Trophoblast cell (in vitro differentiated cells and primary cell): ENCODE measurements around the gene FER.

Source experiments
- DNase-seq, 2 donors: peaks; one replicate each; pipeline ENCODE4 v3.0.0-alpha.2; 2016
- H2AFZ ChIP-seq: 2 replicates; pipeline ENCODE4 v1.6.1; 2013; ENCODE audit warnings: low read length, moderate library complexity, mild to moderate bottlenecking; ENCODE audit not compliant: insufficient read depth, poor library complexity
- H2AK5ac ChIP-seq: 2 replicates; pipeline ENCODE4 v1.6.1; 2013; ENCODE audit warnings: mild to moderate bottlenecking, low read length
- H2BK120ac ChIP-seq: 2 replicates; pipeline ENCODE4 v1.6.1; 2013; ENCODE audit warnings: low read length, mild to moderate bottlenecking, moderate library complexity; ENCODE audit not compliant: insufficient read depth, poor library complexity
- H2BK12ac ChIP-seq: 2 replicates; pipeline ENCODE4 v1.6.1; 2013; ENCODE audit warnings: mild to moderate bottlenecking, low read length, moderate library complexity
- H2BK5ac ChIP-seq: 2 replicates; pipeline ENCODE4 v1.6.1; 2013; ENCODE audit warnings: low read length, low read depth, moderate library complexity, mild to moderate bottlenecking; ENCODE audit not compliant: poor library complexity
- H3K14ac ChIP-seq: 2 replicates; pipeline ENCODE4 v1.6.1; 2013; ENCODE audit warnings: mild to moderate bottlenecking, low read length
- H3K18ac ChIP-seq: 2 replicates; pipeline ENCODE4 v1.6.1; 2013; ENCODE audit warnings: mild to moderate bottlenecking, low read length
- H3K23ac ChIP-seq: 2 replicates; pipeline ENCODE4 v1.6.1; 2013; ENCODE audit warnings: low read length
- H3K27ac ChIP-seq: 2 replicates; pipeline ENCODE4 v1.5.1; 2013; ENCODE audit warnings: low read depth, mild to moderate bottlenecking, inconsistent platforms, low read length, moderate library complexity
- H3K27me3 ChIP-seq: 2 replicates; pipeline ENCODE4 v1.6.1; 2013; ENCODE audit warnings: inconsistent platforms, mild to moderate bottlenecking, low read length, moderate library complexity; ENCODE audit not compliant: insufficient read depth
- H3K36me3 ChIP-seq, 2 experiments: 1 replicate in 1 of 2; 2 replicates in 1 of 2; pipeline ENCODE4 v1.6.1; 2013; ENCODE audit warnings: low read length in 2 of 2, mild to moderate bottlenecking in 2 of 2, moderate library complexity in 1 of 2; ENCODE audit not compliant: insufficient read depth in 2 of 2, control insufficient read depth in 1 of 2
- H3K4ac ChIP-seq: 2 replicates; pipeline ENCODE4 v1.6.1; 2013; ENCODE audit warnings: low read depth, mild to moderate bottlenecking, low read length, moderate library complexity
- H3K4me1 ChIP-seq, 2 experiments: 1 replicate in 1 of 2; 2 replicates in 1 of 2; pipeline ENCODE4 v1.6.1; 2013; ENCODE audit warnings: low read length in 2 of 2, mild to moderate bottlenecking in 2 of 2, moderate library complexity in 1 of 2; ENCODE audit not compliant: insufficient read depth in 2 of 2, control insufficient read depth in 1 of 2
- H3K4me2 ChIP-seq: 2 replicates; pipeline ENCODE4 v1.6.1; 2013; ENCODE audit warnings: inconsistent platforms, mild to moderate bottlenecking, low read length, moderate library complexity
- H3K4me3 ChIP-seq: 2 replicates; pipeline ENCODE4 v1.5.1; 2013; ENCODE audit warnings: mild to moderate bottlenecking, low read depth, low read length, inconsistent platforms
- H3K79me1 ChIP-seq: one replicate; pipeline ENCODE4 v1.6.1; 2013; ENCODE audit warnings: low read length
- H3K79me2 ChIP-seq: 2 replicates; pipeline ENCODE4 v1.6.1; 2013; ENCODE audit warnings: low read length, mild to moderate bottlenecking; ENCODE audit not compliant: control insufficient read depth, insufficient read depth, poor library complexity
- H3K9ac ChIP-seq: 2 replicates; pipeline ENCODE4 v1.6.1; 2013; ENCODE audit warnings: mild to moderate bottlenecking, low read length
- H3K9me3 ChIP-seq: 2 replicates; pipeline ENCODE4 v1.6.1; 2013; ENCODE audit warnings: low read depth, mild to moderate bottlenecking, control low read depth, inconsistent platforms, low read length; ENCODE audit not compliant: insufficient read depth
- H4K12ac ChIP-seq: 2 replicates; pipeline ENCODE4 v1.6.1; 2013; ENCODE audit warnings: low read depth, mild to moderate bottlenecking, low read length, moderate library complexity
- H4K8ac ChIP-seq: 2 replicates; pipeline ENCODE4 v1.6.1; 2013; ENCODE audit warnings: low read depth, mild to moderate bottlenecking, low read length, moderate library complexity
- H4K91ac ChIP-seq: one replicate; pipeline ENCODE4 v1.6.1; 2013; ENCODE audit warnings: low read depth, mild to moderate bottlenecking, low read length, moderate library complexity
- WGBS: extraction: QIAGEN DNeasy Blood & Tissue Kit; methylation state at CpG from one replicate; pipeline ENCODE4 v1.1.7; 2013; ENCODE audit warnings: missing lambda C conversion rate; ENCODE audit not compliant: insufficient read length, insufficient coverage; ENCODE audit errors: extremely low coverage; 5-methylcytosine and 5-hydroxymethylcytosine counted together

FER gene

DNA sequence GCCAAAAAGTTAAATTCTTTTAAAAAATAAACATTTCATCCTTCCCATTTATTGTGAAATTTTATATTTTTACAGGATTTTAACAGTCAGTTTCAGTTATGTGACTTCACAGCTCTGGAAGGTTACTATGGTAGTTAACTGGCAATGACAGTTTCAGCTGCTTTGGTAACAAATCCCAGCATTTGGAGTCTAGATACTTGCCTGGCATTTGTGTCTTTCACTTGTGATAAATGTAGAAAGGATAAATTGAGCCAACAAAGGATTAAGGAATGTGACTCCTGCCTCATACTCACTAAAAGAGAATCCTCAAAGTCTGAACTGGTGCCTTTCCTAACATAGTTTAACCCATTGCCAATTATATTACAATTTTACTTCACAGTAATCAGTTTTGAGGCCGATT lies 315.5 kb downstream of the FER start:
- no peaks in the 10 kb centered on the region for H3K27me3 ChIP-seq
- H3K79me2 ChIP-seq = no peaks in the 10 kb centered on the region
- H3K23ac ChIP-seq = no peak overlapping the region
- no peak overlapping the region for H4K8ac ChIP-seq
- H3K9me3 ChIP-seq = no peaks in the 10 kb centered on the region
- H3K79me1 ChIP-seq = no peaks in the 10 kb centered on the region
- H2AFZ ChIP-seq = no peak overlapping the region
- no peak overlapping the region for H2BK120ac ChIP-seq
- H3K4me1 ChIP-seq = no peaks in the 10 kb centered on the region
- peaks cover 0 to 3% of the 10 kb centered on the region in 2 experiments for H3K36me3 ChIP-seq
- no peak for DNase-seq
- H4K12ac ChIP-seq = no peak overlapping the region
- no CpG with 5 or more reads among the region's 1 CpG for WGBS
- no peak overlapping the region for H4K91ac ChIP-seq
- no peak overlapping the region for H3K14ac ChIP-seq
- H2BK12ac ChIP-seq = no peak overlapping the region
- H3K4me2 ChIP-seq = no peak overlapping the region
- H3K4me3 ChIP-seq = no peak overlapping the region
- H2BK5ac ChIP-seq = no peak overlapping the region
- H3K18ac ChIP-seq = no peak overlapping the region
- H2AK5ac ChIP-seq = no peak overlapping the region
- H3K27ac ChIP-seq = no peak overlapping the region
- H3K9ac ChIP-seq = no peak overlapping the region
- no peak overlapping the region for H3K4ac ChIP-seq

DNA sequence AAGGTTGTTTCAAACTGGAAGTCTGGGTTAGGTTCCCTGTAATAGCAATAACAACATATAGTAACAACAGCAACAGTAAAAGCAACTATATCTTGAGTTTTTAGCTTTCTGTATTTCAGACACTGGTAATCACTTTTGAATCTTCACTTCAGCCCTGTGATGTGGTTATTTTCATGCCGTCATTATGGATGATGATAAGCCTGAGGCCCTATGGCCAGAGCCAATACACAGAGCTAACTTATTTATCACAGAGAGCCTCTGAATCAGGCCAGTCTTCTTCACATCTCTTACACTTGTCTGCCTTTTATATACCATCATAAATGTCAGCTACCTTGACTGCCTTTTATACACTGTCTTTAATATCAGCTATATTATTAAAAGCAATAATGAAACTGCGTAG lies 329.0 kb downstream of the FER start:
- Histone ChIP-seq H2AFZ (no peak overlapping the region), H3K9me3 (no peaks in the 10 kb centered on the region), H3K27me3 (no peaks in the 10 kb centered on the region), H3K36me3 (no peaks in the 10 kb centered on the region), H2BK5ac (no peak overlapping the region), H3K14ac (no peak overlapping the region), H3K23ac (no peak overlapping the region), H3K4me2 (no peak overlapping the region), H3K27ac (no peak overlapping the region), H3K79me1 (no peaks in the 10 kb centered on the region), H2BK120ac (no peak overlapping the region), H3K9ac (no peak overlapping the region), H3K4me1 (no peaks in the 10 kb centered on the region), H3K4me3 (no peak overlapping the region), H4K91ac (no peak overlapping the region), H3K18ac (no peak overlapping the region), H2BK12ac (no peak overlapping the region), H3K4ac (no peak overlapping the region), H4K8ac (no peak overlapping the region), H4K12ac (no peak overlapping the region), H3K79me2 (no peaks in the 10 kb centered on the region), H2AK5ac (no peak overlapping the region)
- WGBS = no CpG with 5 or more reads among the region's 2 CpGs
- DNase-seq = no peak

DNA sequence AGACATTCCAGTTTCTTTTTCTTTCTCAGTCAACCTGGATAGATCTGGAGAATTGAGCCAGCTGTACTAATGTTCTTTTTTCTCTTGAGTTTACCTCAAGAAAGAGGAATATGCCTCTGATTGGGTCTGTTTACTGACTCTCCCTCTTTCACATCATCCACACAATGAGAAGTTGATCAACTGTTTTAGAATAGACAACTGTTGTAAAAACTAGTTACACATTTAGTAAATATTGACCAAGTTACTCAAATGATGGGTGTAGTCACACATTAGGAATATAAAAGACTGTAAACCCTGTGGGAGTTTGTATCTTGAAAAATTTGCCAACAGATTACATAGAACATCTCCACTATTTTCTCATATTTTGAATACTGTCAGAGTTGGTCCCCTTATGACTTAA lies 330.8 kb downstream of the FER start:
- H3K4ac ChIP-seq = no peak overlapping the region
- no peak overlapping the region for H3K14ac ChIP-seq
- H4K8ac ChIP-seq = no peak overlapping the region
- no peak overlapping the region for H3K9ac ChIP-seq
- H3K4me1 ChIP-seq = no peaks in the 10 kb centered on the region
- no peak overlapping the region for H3K4me3 ChIP-seq
- H2BK120ac ChIP-seq = no peak overlapping the region
- no peaks in the 10 kb centered on the region for H3K79me1 ChIP-seq
- H3K4me2 ChIP-seq = no peak overlapping the region
- H3K27me3 ChIP-seq = no peaks in the 10 kb centered on the region
- no peak overlapping the region for H4K91ac ChIP-seq
- H2BK12ac ChIP-seq = no peak overlapping the region
- H3K23ac ChIP-seq = no peak overlapping the region
- H4K12ac ChIP-seq = no peak overlapping the region
- no peaks in the 10 kb centered on the region for H3K79me2 ChIP-seq
- H3K18ac ChIP-seq = no peak overlapping the region
- no peak overlapping the region for H2BK5ac ChIP-seq
- no peak overlapping the region for H2AK5ac ChIP-seq
- no peak for DNase-seq
- H2AFZ ChIP-seq = no peak overlapping the region
- H3K36me3 ChIP-seq = no peaks in the 10 kb centered on the region
- no peaks in the 10 kb centered on the region for H3K9me3 ChIP-seq
- no peak overlapping the region for H3K27ac ChIP-seq

GRCh38 chr5:109080481-109080880 lies 332.8 kb downstream of the FER start:
- Histone ChIP-seq H3K79me2 (no peaks in the 10 kb centered on the region), H3K9ac (no peak overlapping the region), H2BK5ac (no peak overlapping the region), H3K23ac (no peak overlapping the region), H3K4me2 (no peak overlapping the region), H3K36me3 (no peaks in the 10 kb centered on the region), H2BK12ac (no peak overlapping the region), H3K4me3 (no peak overlapping the region), H4K12ac (no peak overlapping the region), H3K27me3 (no peaks in the 10 kb centered on the region), H3K27ac (no peak overlapping the region), H3K4me1 (no peaks in the 10 kb centered on the region), H4K8ac (no peak overlapping the region), H2AFZ (no peak overlapping the region), H2BK120ac (no peak overlapping the region), H3K79me1 (no peaks in the 10 kb centered on the region), H3K14ac (no peak overlapping the region), H3K9me3 (no peaks in the 10 kb centered on the region), H3K4ac (no peak overlapping the region), H3K18ac (no peak overlapping the region), H2AK5ac (no peak overlapping the region), H4K91ac (no peak overlapping the region)
- no peak for DNase-seq
- WGBS = 100% methylated on average over 1 of the region's 3 CpGs

- H3K4me1 ChIP-seq = no peaks in the 10 kb centered on the region
- no peak overlapping the region for H4K91ac ChIP-seq
- H3K36me3 ChIP-seq = no peaks in the 10 kb centered on the region
- H2BK5ac ChIP-seq = no peak overlapping the region
- H3K79me1 ChIP-seq = no peaks in the 10 kb centered on the region
- no peak overlapping the region for H2AK5ac ChIP-seq
- H3K4ac ChIP-seq = no peak overlapping the region
- H4K8ac ChIP-seq = no peak overlapping the region
- no peak overlapping the region for H4K12ac ChIP-seq
- H3K23ac ChIP-seq = no peak overlapping the region
- no peak overlapping the region for H3K14ac ChIP-seq
- no peaks in the 10 kb centered on the region for H3K79me2 ChIP-seq
- no peak overlapping the region for H3K18ac ChIP-seq
- no peak overlapping the region for H2BK120ac ChIP-seq
- no peak overlapping the region for H3K4me3 ChIP-seq
- no peaks in the 10 kb centered on the region for H3K27me3 ChIP-seq
- H2BK12ac ChIP-seq = no peak overlapping the region
- no peak overlapping the region for H3K27ac ChIP-seq
- no peak overlapping the region for H2AFZ ChIP-seq
- no peak for DNase-seq
- no peak overlapping the region for H3K9ac ChIP-seq
- H3K9me3 ChIP-seq = no peaks in the 10 kb centered on the region
- no CpG with 5 or more reads among the region's 3 CpGs for WGBS
- H3K4me2 ChIP-seq = no peak overlapping the region
Measured at GRCh38 chr5:109080896-109081295, 333.2 kb downstream of the FER start.
